HCT116 (cell line): ENCODE measurements around the gene RABEPK.

Source experiments
- CTCF ChIP-seq, 3 experiments: fragments of 200-600 bp in 1 of 3; sonication (generic) in 1 of 3; IDR thresholded peaks in 2 of 3; conservative IDR thresholded peaks in 1 of 3; 2 replicates each; pipeline ENCODE4 v1.5.1; 2012 to 2017; ENCODE audit warnings: low read depth in 2 of 3, low read length in 2 of 3, antibody characterized with exemption in 1 of 3, borderline replicate concordance in 1 of 3, control low read depth in 1 of 3, mild to moderate bottlenecking in 1 of 3, mixed read lengths in 1 of 3, mixed run types in 1 of 3, moderate library complexity in 1 of 3; ENCODE audit not compliant: insufficient read depth in 1 of 3
- EGR1 ChIP-seq: IDR thresholded peaks from 2 replicates; pipeline ENCODE4 v1.6.1; 2012; ENCODE audit warnings: low read depth
- EZH2 ChIP-seq: fragments of 200-600 bp; sonication (generic); IDR thresholded peaks from 2 replicates; pipeline ENCODE4 v1.6.1; 2017; ENCODE audit warnings: antibody characterized with exemption, mixed run types
- POLR2A ChIP-seq: IDR thresholded peaks from 2 replicates; pipeline ENCODE4 v1.7.0; 2011; ENCODE audit warnings: borderline replicate concordance; ENCODE audit not compliant: insufficient read depth, insufficient read length; ENCODE audit errors: extremely low read depth
- POLR2AphosphoS5 ChIP-seq: IDR thresholded peaks from 2 replicates; pipeline ENCODE4 v1.6.1; 2011; ENCODE audit warnings: mild to moderate bottlenecking, low read depth, low read length, moderate library complexity
- YY1 ChIP-seq: IDR thresholded peaks from 2 replicates; pipeline ENCODE4 v1.6.1; 2011; ENCODE audit warnings: low read length, low read depth, moderate library complexity, mild to moderate bottlenecking; ENCODE audit not compliant: insufficient replicate concordance; ENCODE audit errors: extremely low read depth
- ZFX ChIP-seq: fragments of 450-650 bp; IDR thresholded peaks from 2 replicates; pipeline ENCODE4 v1.6.1; 2017
- TF ChIP-seq, protein P1 (sequence below): IDR thresholded peaks from 2 replicates; pipeline ENCODE4 v1.6.1; 2012; ENCODE audit warnings: low read depth

DNA sequence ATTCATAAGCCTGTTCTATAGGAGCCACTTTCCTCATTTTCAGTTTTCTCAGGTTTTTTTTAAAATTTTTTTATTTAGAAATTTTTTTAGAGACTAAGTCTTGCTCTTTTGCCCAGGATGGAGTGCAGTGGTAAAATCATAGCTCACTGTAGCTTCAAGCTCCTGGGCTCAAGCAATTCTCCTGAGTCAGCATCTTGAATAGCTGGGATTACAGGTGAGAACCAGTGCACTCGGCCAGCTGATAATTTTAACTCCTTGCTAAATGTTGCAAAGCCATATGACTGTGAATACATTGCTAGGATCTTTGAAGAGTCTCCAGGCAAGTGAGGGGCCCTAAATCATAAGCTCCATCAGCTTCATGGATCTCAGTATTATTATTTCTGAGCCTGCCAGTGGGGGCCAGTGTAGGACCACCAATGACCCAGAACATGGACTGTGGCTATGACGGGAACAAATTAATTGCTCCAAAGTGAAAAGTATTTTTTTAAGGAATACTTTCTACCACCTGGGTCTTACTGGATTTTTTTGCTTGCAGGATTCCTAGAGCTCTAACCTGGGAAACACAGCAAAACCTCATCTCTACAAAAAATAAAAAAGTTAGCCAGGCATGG lies 55.5 kb downstream of the RABEPK start:
- TF ChIP-seq POLR2AphosphoS5 (no peak), CTCF (IDR thresholded peaks at IDR 0.05 in 2 of 3, conservative IDR thresholded peaks at IDR 0.05 in 1 of 3; ENCODE audit: borderline replicate concordance in 1 of 3, insufficient read depth in 1 of 3, low read depth in 2 of 3, low read length in 2 of 3) (peak; percentile 19 to 41 (median 41); a peak in 4 of 6 replicates), EZH2 (no peak), ZFX (no peak), EGR1 (no peak), YY1 (no peak), POLR2A (no peak)
- TF ChIP-seq, protein P1, sequence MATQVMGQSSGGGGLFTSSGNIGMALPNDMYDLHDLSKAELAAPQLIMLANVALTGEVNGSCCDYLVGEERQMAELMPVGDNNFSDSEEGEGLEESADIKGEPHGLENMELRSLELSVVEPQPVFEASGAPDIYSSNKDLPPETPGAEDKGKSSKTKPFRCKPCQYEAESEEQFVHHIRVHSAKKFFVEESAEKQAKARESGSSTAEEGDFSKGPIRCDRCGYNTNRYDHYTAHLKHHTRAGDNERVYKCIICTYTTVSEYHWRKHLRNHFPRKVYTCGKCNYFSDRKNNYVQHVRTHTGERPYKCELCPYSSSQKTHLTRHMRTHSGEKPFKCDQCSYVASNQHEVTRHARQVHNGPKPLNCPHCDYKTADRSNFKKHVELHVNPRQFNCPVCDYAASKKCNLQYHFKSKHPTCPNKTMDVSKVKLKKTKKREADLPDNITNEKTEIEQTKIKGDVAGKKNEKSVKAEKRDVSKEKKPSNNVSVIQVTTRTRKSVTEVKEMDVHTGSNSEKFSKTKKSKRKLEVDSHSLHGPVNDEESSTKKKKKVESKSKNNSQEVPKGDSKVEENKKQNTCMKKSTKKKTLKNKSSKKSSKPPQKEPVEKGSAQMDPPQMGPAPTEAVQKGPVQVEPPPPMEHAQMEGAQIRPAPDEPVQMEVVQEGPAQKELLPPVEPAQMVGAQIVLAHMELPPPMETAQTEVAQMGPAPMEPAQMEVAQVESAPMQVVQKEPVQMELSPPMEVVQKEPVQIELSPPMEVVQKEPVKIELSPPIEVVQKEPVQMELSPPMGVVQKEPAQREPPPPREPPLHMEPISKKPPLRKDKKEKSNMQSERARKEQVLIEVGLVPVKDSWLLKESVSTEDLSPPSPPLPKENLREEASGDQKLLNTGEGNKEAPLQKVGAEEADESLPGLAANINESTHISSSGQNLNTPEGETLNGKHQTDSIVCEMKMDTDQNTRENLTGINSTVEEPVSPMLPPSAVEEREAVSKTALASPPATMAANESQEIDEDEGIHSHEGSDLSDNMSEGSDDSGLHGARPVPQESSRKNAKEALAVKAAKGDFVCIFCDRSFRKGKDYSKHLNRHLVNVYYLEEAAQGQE, result no peak
